CD4-positive, alpha-beta T cell treated with Interleukin-4 for 1 hour (primary cell): ENCODE results near the gene CAMK2N2.

Source experiments
- DNase-seq, 2 donors: peaks; one replicate each; pipeline ENCODE4 v3.0.0-alpha.2; 2020 to 2022

The CAMK2N2 gene

DNA sequence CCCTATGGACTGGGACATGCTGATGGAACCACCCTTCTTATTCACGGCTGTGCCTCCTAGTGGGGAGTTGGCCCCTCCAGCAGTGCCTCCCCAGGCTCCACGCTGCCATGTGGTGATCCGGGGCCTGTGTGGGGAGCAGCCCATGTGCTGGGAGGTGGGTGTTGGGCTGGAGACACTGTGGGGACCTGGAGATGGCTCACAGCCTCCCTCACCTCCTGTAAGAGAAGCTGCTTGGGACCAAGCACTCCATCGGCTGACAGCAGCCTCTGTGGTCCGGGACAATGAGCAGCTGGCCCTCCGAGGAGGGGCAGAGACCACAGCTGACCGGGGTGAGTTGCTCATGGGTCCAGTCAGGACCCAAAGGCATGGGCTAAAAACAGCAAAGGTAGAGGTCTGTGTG lies 21.6 kb downstream of the CAMK2N2 start:
- DNase-seq: no peak

DNA sequence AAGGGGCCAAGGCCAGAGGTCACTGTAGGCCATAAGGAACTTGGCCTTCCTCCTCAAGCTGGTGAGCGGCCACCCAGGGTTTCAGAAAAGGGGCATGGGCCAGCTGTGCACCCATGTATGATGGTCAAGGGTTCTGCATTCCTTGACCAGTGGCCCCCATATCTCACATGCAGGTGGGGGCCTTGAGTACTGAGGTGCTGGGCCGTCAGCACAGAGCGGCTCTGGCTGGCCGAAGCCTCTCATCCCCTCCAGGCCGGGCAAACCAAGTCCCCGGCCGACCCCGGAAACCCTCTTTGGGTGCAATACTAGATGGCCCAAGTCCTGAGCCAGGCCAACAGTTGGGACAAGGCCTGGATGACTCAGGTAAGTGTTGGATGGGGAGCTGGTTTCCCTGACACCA lies 22.1 kb downstream of the CAMK2N2 start:
- no peak for DNase-seq

DNA sequence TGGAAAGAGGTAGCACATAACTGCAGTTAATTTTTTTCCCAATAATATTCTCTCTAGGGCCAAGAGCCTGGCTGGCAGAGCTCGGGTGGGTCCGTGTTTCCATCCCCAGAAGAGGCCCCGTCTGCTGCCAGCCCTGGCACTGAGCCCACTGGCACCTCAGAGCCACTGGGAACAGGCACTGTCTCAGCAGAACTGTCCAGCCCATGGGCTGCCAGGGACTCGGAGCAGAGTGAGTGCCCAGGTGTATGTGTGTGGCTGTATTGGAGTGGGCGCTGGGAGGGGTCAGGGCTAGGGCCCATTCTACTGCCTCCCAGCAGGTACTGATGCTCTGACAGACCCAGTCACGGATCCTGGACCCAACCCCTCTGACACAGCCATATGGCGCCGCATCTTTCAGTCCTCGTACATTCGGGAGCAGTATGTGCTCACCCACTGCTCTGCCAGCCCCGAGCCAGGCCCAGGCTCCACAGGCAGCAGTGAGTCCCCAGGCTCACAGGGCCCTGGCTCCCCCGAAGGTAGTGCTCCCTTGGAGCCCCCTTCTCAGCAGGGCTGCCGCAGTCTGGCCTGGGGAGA lies 23.0 kb downstream of the CAMK2N2 start:
- DNase-seq: no peak

- DNase-seq: no peak
Measured at GRCh38 chr3:184237807-184238206, 23.5 kb downstream of the CAMK2N2 start.

DNA sequence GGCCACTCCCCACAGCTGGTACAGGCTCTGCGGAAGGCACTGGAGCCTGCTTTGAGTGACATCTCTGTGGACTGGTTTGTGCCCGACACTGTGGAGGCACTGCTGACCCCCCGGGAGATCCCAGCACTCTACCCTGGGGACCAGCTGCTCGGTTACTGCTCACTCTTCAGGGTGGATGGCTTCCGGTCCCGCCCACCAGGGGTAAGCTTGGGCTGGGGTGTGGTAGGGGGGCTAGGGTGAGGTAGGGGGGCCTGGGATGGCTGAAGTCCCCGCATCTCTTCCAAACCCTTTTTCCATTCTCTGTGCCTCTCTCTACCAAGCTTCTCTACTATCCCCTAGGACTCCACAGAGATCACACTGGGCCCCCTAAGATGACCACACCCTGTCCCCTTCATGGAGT lies 24.1 kb downstream of the CAMK2N2 start:
- DNase-seq: no peak

- no peak for DNase-seq
Measured at GRCh38 chr3:184236636-184237035, 24.7 kb downstream of the CAMK2N2 start.

- DNase-seq: no peak
Measured at GRCh38 chr3:184236033-184236410, 25.3 kb downstream of the CAMK2N2 start.

GRCh38 chr3:184235381-184236032 lies 25.8 kb downstream of the CAMK2N2 start:
- no peak for DNase-seq

GRCh38 chr3:184234671-184235380 lies 26.5 kb downstream of the CAMK2N2 start:
- DNase-seq: no peak

- DNase-seq: no peak
Measured at GRCh38 chr3:184234224-184234623, 27.1 kb downstream of the CAMK2N2 start.

DNA sequence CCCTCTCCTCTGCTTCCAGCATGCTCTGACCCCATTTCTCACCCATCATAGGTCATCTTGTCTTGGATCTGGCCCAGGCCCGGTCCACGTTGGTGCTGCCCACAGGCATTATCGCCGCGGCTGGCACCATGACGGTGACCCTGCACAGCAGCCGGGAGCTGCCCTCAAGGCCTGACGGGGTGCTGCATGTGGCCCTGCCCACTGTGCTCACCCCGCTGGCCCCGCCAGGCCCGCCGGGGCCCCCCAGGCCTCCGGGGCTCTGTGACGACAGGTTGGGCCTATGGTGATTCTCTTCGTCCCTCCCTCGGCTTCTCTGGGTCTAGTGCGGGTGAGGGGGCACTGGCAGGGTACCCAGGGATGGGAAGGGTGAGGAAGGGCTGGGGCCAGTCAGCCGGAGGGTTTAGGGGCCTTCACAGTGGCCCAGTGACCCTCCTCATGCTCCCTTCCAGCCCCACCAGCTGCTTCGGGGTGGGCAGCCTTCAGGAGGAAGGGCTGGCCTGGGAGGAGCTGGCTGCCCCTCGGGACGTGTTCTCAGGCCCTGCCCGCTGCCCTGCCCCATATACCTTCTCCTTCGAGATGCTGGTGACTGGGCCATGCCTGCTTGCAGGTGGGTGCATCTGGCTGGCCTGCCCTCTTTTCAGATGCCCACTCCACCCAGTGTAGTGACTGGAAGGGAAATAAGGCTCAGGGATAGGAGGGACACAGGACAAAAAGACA lies 28.1 kb downstream of the CAMK2N2 start:
- DNase-seq: no peak

DNA sequence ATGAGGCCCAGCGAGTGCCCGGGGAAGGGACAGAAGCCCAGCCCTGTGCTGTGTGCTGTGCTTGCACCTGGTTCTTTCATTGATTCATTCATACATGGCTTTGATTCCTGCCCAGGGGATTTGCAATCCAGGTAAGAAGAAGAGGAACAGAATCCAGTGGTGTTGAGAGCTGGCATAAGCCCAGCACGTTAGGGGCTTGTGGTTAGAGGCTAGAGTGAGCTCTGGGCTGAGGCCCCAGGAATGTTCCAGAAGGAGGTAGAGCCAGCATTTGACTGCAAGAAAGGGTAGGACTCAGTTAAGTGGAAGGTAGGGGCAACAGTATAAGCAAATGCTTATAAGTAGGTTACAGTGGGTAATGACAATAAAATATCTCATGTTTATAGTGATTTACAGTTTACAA lies 29.7 kb downstream of the CAMK2N2 start:
- DNase-seq: no peak

DNA sequence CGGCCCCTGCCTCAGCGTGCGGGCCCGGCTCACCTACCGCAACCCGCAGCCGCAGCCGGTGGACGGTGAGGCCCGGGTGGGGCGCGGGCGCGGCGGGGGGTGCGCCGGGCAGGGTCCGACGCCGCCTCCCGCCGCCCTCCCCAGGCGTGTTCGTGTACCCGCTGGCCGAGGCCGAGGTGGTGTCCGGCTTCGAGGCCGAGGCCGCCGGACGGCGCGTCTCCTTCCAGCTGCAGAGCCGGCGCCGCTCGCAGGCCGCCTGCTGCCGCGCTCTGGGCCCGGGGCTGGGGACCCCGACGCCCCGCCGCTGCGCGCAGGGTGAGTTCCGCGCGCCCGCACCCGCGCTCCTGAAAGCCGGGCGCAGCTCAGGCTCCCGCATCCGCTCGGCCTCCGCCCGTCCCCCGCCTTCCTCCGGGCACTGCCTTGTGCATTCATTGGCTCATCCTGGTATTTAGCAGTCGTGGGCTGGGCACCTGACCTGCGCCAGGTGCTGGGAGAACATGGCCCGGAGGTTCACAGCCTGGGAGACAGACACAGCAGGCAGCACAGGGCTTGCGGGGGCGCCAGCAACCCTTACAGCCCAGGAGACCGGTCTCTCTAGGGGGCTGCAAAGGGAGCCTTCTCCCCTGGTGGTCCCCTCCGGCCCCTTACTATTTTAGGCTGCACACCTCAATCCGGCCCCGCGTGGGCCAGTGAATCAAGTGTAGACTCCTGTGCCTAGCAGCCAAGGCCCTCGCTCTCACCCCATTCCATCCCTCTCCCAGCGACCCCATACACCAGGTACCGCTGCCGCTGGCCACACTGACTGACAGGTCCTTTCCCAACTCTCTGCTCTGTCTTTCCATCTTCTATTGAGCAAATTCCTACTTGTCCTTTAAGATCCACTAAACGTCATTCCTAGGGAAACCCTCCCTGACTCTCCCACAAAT lies 30.5 kb downstream of the CAMK2N2 start:
- DNase-seq: no peak

GRCh38 chr3:184230081-184230602 lies 31.2 kb downstream of the CAMK2N2 start:
- no peak for DNase-seq

DNA sequence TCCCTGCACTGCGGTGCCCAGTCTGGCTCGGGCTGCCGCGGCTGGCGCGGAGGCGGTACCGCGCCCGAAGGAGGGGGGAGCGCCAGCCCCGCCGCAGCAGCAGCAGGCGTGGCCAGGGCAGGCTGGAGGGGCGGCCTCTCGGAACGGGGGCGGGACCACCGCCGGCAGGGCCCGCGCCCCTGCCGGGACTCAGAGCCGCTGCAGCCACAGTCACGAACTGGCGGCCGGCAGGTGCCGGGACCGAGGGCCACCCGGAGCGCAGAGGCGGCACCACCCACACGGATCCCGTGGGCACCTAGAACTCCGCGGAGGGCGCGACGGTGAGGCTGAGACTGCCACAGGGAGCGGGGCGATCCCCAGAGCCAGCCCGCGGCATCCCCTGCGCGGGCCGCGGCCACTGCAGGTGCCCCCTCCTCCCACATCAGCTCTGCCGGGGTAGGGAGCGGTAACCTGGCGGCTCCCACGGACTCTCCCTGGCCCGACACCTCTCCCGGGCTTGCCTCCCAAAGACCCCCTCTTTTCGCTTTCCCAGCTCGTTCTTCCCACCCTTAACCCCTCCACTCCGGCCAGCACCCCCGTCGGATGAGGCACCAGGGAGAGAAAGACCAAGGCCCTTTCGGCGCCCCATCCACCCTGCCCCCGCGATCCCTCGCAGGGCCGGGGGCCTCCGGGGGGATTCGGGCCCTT lies 31.8 kb downstream of the CAMK2N2 start, which contains the start of gene VWA5B2:
VWA5B2 (plus strand) TSS at position 192 of the 687 bp plus-strand sequence. CDS start 944 bp downstream, outside the sequence.
- peak; percentile 79 to 80 for DNase-seq

DNA sequence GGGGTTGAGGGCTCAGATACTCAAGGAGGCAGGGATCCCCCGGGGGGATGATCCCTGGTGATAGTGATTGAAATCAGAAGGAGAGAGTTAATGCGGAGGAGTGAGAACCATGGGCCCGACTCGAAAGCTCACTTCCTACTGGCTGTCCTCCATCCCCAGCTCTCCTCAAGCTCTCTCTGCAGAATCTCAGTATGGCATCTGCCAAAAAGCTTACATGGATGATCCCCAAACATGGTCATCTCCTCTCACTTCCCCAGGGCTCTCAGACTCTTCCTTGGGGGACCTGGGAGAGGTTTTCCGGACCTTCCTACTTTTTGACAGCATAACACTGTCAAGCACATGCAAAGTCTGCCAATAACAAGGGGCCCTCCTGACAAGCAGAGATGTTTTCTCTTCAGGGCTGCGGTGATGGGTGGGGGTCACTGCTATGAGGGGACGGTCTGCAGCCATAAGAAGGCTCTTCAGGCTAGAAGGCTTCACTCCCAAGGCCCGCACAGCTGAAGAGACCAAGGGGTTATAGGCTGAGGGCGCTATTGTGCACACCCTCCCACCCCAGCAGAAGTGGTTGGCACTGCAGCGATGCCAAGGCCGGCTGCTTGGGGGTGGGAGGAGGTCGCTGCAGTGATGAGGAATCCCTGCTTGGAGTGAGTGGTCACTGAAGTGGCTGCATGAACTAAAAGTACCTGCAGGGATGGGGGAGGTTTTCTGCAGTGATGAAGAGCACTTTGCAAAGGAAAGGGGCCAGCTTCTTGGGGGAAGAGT lies 32.8 kb downstream of the CAMK2N2 start:
- no peak for DNase-seq

GRCh38 chr3:184227481-184227935 lies 33.8 kb downstream of the CAMK2N2 start:
- DNase-seq: peak; percentile 50 to 64

DNA sequence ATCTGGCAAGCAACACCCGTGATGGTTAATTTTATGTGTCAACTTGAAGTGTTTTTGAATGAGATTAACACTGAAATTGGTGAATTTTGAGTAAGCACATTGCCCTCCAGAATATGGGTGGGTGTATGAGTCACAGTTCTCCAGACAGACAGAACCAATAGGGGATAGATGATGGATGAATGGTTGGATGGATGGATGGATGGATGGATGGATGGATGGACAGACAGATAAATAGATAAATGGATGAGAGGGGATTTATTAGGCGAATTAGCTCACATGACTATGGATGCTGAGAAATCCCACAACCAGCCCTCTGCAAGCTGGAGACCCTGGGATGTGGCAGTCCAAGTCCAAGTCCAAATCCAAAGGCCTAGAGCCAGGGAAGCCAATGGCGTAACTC lies 37.4 kb downstream of the CAMK2N2 start:
- DNase-seq: no peak

- no peak for DNase-seq
Measured at GRCh38 chr3:184222521-184222920, 38.8 kb downstream of the CAMK2N2 start.

GRCh38 chr3:184218814-184219213 lies 42.5 kb downstream of the CAMK2N2 start:
- DNase-seq: no peak

DNA sequence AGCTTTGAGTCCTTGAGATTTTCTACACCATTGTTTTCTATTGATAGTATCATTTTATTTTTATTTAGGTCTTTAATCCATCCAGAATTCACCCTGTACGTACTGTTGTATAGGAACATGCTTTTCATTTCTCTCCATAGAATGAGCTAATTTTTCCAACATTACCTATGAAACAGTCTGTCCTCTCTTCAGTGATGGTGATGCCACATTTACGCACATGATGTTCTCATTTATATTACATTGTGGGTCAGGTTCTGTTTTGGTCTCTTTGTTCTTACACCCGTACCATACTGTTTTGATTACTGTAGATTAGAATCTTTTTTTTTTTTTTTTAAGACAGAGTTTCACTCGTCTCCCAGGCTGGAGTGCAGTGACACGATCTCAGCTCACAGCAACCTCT lies 49.6 kb downstream of the CAMK2N2 start:
- DNase-seq: no peak
